ENCODE data around the gene ANO7. TPM values are rescaled to one million over a fixed set of nuclear protein-coding genes. Genes with fewer than 3 reads are reported as not detected.
A peak's percentile ranks its signal among the peaks of the same experiment; 100 is the strongest.

The ANO7 gene
- total RNA-seq, 4 donors from 2014 or later: 1.1 to 1.4 (median 1.2) TPM

DNA sequence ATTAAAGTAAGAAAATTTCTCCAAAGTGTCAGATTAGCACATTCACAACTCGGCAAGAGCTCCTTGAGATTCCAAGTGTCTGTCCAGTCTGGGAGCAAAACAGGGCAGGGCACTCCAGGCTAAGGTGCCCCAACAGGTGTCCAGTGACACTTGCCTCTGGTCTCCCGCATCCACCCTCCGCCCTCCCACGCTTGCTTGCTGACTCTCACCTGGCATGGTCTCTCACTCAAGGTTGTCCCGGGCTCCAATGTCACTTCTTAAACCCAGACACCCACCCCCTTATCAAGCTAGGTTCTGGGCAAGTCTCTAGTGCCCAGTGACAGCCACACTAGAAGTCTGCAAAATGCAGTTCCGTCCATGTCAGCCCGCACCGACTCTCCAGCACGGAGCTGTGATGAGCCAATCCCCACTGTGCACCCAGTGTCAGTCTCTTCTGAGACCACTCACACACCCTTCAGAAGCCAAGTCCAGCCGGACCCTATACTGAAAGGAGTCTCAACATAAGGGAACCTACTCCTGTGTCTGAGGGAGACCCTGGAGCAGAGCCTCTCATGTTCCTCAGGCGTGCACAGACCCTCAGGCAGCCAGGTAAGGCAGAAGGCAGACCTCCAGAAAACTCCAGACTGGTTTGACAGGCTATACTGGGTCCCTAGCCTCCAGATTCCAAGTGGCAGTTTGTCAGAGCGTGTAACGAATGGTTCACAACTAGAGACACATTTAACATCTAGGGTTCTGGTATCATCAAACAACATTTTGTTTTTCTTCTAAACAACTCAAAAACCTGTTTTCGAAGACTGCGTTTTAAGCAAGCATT lies 81.4 kb downstream of the ANO7 start:
- Histone ChIP-seq H3K36me3 (peaks cover 22% of the 10 kb centered on the region), H3K27ac (no peak overlapping the region), H3K4me3 (peak overlapping the region; percentile 95), H3K4me1 (peaks cover 47% of the 10 kb centered on the region), H3K27me3 (no peaks in the 10 kb centered on the region), H3K9me3 (no peaks in the 10 kb centered on the region)
- TF ChIP-seq EP300 (IDR thresholded peaks at IDR 0.05) (no peak), POLR2AphosphoS5 (IDR thresholded peaks at IDR 0.05) (no peak), POLR2A (IDR thresholded peaks at IDR 0.05) (no peak)
- TF ChIP-seq, protein P1, sequence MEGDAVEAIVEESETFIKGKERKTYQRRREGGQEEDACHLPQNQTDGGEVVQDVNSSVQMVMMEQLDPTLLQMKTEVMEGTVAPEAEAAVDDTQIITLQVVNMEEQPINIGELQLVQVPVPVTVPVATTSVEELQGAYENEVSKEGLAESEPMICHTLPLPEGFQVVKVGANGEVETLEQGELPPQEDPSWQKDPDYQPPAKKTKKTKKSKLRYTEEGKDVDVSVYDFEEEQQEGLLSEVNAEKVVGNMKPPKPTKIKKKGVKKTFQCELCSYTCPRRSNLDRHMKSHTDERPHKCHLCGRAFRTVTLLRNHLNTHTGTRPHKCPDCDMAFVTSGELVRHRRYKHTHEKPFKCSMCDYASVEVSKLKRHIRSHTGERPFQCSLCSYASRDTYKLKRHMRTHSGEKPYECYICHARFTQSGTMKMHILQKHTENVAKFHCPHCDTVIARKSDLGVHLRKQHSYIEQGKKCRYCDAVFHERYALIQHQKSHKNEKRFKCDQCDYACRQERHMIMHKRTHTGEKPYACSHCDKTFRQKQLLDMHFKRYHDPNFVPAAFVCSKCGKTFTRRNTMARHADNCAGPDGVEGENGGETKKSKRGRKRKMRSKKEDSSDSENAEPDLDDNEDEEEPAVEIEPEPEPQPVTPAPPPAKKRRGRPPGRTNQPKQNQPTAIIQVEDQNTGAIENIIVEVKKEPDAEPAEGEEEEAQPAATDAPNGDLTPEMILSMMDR (IDR thresholded peaks at IDR 0.05): no peak
- no peak for DNase-seq (ENCODE audit: low spot score in 2 of 2)
- 50% methylated on average over 10 of the region's 15 CpGs for WGBS

DNA sequence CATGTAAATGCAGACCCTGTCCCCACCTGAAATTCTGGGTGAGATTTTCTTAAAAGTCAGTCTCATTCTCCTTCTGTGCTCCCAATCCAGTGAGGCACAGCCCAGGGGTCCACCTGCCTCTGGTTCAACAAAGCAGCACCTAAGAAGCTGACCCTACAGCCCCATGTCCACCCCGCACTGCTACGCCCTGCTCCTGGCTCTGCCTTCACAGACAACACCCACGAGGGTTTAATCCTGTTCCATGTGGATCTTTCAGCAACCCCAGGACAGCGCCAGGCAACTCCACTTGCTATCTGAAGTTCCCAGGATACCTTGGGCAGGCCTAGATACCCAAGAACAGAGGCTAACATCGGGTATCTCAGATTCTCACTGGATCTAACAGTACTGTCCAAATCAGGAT lies 82.1 kb downstream of the ANO7 start:
- WGBS: 36% methylated on average over 5 of the region's 5 CpGs
- no peak for DNase-seq (ENCODE audit: low spot score in 2 of 2)
- H3K36me3 ChIP-seq: peaks cover 16% of the 10 kb centered on the region
- TF ChIP-seq, protein P1 (IDR thresholded peaks at IDR 0.05): no peak
- no peak for TF ChIP-seq POLR2A (IDR thresholded peaks at IDR 0.05)
- no peak for TF ChIP-seq POLR2AphosphoS5 (IDR thresholded peaks at IDR 0.05)
- no peak for TF ChIP-seq EP300 (IDR thresholded peaks at IDR 0.05)
- H3K27me3 ChIP-seq: no peaks in the 10 kb centered on the region
- no peak overlapping the region for H3K27ac ChIP-seq
- peak overlapping the region; percentile 95 for H3K4me3 ChIP-seq
- H3K9me3 ChIP-seq: no peaks in the 10 kb centered on the region
- H3K4me1 ChIP-seq: peaks cover 47% of the 10 kb centered on the region

DNA sequence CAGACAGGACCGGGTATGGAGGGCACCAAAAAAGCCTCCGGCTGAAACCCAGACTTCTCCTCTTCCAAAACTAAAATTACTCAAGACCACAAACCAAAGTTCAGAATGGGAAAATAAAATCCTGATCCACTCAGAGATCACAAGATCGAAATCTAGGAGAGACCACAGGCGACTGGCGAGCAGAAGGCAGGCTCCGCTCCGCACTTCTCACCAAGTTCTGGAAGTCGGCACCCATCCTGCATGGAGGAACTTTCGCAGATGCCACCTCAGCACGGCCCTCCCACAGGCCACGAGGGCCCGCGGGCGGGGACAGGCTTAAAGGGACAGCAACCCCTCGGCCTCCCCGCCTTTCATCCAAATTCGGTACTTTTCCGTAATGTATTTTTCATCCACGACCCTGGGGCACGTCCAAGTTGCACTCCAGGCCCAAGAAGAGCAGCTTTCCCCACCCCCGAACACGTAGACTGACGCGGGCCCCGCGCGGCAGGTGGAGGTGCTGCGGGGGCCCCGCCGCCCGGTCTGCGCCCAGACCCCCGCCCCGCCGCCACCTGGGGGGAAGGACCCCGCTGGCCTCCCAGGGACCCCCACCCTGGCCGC lies 83.3 kb downstream of the ANO7 start:
- peak overlapping the region; percentile 95 for H3K4me3 ChIP-seq
- TF ChIP-seq POLR2AphosphoS5 (IDR thresholded peaks at IDR 0.05) (peak in 1 of 3 donors; percentile 36), EP300 (IDR thresholded peaks at IDR 0.05) (no peak)
- peak overlapping the region; percentile 94 for H3K27ac ChIP-seq
- peaks cover 47% of the 10 kb centered on the region for H3K4me1 ChIP-seq
- H3K27me3 ChIP-seq: no peaks in the 10 kb centered on the region
- H3K9me3 ChIP-seq: no peaks in the 10 kb centered on the region
- H3K36me3 ChIP-seq: peaks cover 3% of the 10 kb centered on the region
- 0% methylated on average over 20 of the region's 37 CpGs for WGBS
- peak; percentile 89 to 95 for DNase-seq (ENCODE audit: low spot score in 2 of 2)

DNA sequence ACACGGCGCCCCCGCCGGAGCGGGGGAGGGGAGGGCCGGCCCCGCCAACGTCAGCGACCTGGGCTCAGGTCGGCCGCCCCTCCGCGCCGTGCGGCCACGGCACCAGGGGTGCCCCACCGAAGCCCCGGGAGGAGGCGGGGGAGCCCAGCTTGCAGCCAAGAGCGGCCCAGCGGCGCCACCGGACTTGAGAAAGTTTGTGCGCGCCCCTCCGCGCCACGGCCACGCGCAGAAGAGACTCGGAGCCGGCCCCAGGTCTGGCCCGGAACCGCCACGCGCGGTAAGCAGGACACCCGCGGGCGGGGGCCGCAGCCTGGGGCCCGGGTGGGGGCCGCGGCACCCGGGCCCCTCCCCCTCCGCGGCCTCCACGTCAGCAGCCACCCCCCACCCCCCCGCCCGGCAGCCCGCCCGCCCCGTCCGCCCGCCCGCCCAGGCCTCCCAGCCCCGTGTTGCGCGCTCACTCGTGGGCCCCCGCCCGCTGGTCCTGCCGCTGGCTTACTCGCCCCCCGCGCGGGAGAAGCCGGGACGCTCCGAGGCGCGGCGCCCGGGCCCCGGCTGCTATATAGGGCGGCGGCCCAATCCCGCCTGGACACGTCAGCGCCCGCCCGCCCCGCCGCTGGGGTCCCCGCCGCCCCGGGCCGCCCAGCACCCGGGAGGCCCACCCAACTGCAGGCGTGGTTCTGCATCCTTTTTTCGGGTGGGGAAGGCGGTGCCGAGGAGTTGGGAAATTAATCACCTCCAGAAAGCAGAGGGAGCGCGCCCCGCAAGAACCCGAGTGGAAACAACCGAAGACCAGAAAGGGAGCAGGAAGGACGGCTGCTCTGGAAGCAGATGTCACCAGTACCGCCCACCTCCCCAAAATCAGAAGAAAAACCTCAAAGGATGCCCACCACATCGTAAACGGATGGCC lies 84.1 kb downstream of the ANO7 start:
- peak in 1 of 2 donors; percentile 86 for DNase-seq (ENCODE audit: low spot score in 2 of 2)
- H3K4me3 ChIP-seq: peak overlapping the region; percentile 95
- H3K4me1 ChIP-seq: peaks cover 47% of the 10 kb centered on the region
- no peaks in the 10 kb centered on the region for H3K27me3 ChIP-seq
- H3K27ac ChIP-seq: peak overlapping the region; percentile 94
- 1% methylated on average over 11 of the region's 102 CpGs for WGBS
- no peak for TF ChIP-seq POLR2AphosphoS5 (IDR thresholded peaks at IDR 0.05)
- TF ChIP-seq POLR2A (IDR thresholded peaks at IDR 0.05): peak in 1 of 2 donors; percentile 19
- TF ChIP-seq, protein P1 (IDR thresholded peaks at IDR 0.05): no peak
- TF ChIP-seq EP300 (IDR thresholded peaks at IDR 0.05): no peak
- H3K36me3 ChIP-seq: peaks cover 3% of the 10 kb centered on the region
- no peaks in the 10 kb centered on the region for H3K9me3 ChIP-seq

DNA sequence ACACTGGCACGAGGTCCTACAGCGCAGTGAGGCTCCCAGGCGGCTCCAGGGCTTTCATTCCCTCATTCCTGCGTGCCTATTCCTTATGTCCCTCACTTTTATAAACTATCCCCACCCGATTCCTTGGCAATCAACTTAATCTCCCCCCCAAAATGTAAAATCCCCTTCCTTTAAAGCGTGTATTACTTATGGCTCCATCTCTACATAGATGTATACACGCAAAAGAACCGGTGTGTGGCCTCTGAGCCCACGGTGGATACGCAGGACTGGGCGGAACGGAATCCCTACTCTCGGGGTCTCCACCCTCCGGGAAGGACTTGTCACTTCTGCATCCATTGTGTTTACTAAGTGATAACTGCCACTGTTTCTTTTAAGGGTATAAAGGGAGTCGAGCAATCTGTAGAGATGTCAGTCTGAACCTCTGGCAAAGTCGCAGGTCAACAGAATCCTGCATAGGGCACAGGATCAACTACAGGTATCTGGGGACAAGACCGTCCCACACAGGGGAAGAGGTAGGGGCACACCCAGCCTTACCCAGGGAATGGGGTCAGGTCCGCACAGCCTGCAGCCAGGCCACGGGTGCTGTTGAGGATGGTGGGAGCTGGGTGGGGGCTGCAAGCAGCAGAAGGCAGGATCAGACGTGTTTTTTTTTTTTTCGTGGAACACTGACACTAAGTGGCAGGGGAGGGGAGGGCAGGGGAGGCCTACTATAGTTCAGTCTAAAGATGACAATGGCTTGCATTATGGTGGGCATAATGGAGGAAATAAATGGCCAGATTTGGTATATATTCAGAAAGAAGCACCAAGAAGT lies 84.9 kb downstream of the ANO7 start:
- H3K27me3 ChIP-seq: no peaks in the 10 kb centered on the region
- WGBS: 46% methylated on average over 21 of the region's 21 CpGs
- TF ChIP-seq, protein P1 (IDR thresholded peaks at IDR 0.05): no peak
- TF ChIP-seq POLR2AphosphoS5 (IDR thresholded peaks at IDR 0.05): no peak
- no peaks in the 10 kb centered on the region for H3K36me3 ChIP-seq
- no peak for DNase-seq (ENCODE audit: low spot score in 2 of 2)
- peak overlapping the region; percentile 94 for H3K27ac ChIP-seq
- no peaks in the 10 kb centered on the region for H3K9me3 ChIP-seq
- peak overlapping the region; percentile 95 for H3K4me3 ChIP-seq
- peaks cover 43% of the 10 kb centered on the region for H3K4me1 ChIP-seq

Data from suprapubic skin (tissue), 4 donors.